ENCODE results near the gene C1GALT1.
"Not testable (repeated sequence)": the region's sequence is repeated elsewhere in the genome, so short reads cannot be mapped to it uniquely, and the experiment has no call there.

C1GALT1 gene

DNA sequence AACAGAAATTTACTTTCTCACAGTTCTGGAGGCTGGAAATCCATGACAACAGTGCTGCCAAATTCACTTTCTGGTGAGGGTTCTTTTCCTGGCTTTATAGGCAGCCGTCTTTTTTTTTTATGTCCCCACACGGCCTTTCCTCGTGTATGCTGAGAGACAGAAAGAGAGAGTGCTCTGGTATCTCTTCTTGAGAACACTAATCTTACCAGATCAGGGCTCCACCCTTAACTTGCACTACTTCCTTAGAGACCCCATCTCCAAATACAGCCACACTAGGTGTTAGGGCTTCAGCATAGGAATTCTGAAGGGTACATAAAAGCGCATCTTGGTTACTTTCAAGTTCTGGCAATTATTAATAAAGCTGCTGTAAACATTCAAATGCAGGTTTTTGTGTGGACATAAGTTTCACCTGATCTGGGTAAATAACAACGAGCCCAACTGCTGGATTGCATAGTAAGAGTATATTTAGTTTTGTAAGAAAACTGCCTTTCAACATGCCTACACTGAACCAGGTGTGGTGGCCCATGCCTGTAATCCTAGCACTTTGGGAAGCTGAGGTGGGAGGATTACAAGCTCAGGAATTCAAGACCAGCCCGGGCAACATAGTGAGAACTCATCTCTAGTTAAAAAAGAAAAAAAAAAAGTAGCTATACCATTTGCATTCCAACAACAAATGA is 8.2 kb upstream of the C1GALT1 start:
- no peak for DNase-seq

DNA sequence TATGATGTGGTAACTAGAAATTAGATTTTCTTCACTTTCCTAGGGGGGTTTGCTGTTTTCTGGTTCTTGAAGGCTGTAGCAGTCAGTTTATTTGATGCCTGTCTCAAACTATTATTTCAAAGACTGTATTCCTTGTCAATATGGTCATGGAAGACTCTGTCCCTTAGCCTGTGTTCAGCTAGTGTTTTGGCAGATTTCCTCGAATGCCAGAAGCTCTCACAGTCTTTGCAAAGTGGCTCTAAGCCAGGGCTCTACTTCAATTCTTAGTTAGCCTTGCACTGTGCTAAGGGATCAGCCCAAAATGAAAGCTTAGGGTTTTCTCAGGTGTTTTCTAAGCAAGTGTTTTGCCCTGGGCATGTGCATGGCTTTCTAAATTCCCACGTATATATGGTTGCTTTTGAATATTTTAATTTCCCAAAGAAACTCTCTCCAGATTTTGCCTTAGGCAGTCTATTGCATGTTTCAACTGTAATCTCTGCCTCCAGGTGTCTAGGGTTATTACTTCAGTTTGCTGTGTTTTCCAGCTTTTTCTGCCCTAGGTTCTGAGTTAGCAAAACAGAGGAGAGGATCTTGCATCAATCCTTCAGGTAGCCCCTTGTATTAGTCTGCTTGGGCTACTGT is 7.2 kb upstream of the C1GALT1 start:
- no peak for DNase-seq

DNA sequence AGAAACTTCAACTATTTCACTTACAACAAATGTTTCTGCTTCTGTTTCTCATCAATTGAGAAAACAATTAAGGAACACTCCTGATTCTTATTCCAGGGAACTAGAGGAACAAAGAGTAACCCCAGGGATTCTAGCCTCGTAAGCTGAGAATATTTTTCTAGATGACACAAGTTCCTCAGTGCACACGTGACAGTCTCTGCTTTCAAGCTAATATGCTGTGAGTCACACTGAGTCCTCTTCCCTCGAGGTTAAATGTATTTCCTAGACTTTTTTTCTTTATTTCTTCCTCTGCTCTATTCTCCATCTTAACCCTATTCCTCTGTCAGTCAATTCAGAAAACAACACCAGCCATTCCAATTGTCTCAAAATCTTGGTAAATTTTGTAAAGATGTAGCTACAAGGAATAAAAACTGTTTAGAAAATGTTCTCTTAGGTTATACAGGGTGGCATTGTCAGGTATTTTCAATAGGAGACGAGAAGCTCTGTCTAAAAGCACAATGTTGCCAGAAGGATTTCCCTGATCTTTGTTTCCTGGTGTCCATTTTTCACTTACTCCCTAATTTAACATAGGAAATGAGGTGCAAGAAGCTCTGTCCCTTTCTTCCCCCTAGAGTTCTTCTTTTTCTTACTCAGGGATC is 5.8 kb upstream of the C1GALT1 start:
- peak in 1 of 2 donors; percentile 29 for DNase-seq

DNA sequence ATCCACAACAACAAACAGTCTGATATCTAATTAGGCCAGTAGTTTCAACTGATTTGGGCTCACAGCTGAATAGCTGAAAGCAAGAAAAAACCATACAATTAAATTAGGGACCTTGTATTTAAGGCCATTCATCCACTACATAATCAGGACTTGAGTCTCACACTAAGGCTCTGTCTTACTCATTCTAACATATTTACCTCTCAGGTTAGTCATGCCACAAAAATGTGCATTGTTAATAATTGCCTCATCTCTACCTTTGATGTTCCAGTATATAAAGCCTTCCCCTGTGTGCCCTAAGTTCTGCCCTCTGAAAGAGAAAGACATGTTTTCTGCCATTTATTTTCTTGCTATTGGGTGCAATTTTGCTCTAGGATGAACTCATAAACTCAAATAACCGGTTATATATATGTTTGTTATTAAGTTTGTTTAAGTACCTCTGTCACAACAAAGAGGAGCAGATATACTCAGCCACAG is 5.3 kb upstream of the C1GALT1 start:
- no peak for DNase-seq

DNA sequence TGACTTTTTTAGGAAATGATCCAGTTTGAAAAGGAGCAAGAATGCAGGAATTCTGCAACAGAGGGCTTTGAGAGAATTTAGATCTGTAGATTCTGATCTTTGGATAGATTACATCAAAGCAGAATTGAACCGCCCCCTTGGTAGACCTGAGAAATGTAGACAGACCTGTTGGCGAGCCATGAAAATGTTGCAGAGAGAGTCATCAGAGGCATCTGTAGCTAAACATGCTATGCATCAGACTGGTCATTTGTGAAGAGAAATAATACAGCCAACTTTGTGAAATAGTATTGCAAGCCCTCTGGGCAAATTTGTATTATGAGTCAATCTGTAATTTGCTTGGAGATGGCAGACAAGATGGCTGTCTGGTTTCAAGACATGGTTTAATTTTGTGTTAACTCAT is 4.3 kb upstream of the C1GALT1 start:
- no peak for DNase-seq

DNA sequence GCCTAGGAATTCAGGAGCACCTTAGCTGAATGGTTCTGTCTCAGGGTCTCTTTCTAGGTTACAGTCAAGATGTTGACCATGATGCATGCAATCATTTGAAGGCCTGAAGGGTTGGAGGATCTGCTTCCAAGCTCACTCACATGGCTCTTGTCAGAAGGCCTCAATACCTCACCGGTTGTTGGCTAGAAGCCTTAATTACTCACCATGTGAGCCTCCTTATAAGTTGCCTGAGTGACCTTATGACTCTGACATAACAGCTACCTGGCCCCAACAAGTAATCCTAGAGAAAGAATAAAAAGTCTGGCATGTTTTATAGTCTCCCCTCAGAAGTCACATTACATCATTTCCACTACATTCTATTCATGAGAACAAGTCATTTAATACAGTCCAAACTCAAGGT is 3.4 kb upstream of the C1GALT1 start:
- no peak for DNase-seq

DNA sequence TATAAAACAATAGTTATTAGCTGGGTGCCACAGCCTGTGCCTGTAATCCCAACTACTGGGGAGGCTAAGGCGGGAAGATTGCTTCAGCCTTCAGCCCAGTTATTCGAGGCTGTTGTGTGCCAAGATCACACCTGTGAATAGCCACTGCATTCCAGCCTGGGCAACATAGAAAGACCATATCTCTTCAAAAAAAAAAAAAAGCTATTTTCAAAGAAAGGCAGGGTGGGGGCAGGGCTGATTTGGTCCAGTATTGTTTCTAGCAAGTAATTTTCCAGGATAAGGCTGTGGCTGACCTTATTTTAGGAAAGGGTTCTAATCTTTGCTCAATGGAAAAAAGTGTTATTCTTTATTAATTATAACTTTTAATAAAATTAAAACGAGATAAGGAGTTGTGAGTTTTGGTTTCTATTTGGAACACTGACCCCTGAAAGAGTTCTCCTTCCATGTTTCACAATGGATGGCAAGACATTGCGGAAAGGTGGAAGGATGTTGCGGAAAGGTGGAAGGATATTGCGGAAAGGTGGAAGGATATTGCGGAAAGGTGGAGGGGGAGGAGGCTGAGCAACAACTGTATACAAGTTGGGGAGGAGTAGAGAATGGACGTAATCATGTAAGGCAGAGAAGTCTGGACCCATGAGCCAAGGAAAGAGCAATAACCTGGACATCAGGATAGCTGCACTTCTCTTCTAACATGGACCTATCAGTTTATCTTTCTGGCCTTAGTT is 1.5 kb upstream of the C1GALT1 start:
- DNase-seq: no peak

DNA sequence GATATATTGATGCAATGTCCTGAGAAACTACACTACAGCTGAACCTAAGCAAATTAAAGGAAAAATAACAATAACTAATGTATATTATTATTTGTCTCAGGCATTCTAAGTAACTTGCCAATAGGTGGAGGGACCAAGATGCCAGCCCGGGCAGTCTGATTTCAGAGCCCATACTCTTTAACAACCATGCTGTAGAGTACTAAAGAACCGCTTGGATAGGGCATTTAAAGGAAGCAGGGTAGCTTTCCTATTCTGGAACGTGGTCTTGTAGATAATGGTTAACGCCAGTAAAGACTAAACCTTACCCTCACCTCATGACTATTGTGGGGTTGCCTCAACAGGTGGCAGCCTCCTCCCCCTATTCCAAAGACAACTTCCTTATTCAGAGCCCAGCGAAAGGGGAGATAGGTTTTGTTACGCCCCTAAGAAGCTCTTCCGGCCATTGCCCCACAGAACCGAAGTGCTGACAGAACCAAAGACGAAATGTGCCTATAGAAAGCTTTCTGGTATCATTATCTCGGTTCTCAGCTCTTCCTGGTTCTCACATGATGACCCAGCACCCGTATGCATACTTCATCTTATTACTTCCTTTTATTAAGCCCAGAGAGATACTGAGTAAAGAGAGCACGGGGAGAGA is 707 bp upstream of the C1GALT1 start:
- peak; percentile 70 to 77 for DNase-seq

DNA sequence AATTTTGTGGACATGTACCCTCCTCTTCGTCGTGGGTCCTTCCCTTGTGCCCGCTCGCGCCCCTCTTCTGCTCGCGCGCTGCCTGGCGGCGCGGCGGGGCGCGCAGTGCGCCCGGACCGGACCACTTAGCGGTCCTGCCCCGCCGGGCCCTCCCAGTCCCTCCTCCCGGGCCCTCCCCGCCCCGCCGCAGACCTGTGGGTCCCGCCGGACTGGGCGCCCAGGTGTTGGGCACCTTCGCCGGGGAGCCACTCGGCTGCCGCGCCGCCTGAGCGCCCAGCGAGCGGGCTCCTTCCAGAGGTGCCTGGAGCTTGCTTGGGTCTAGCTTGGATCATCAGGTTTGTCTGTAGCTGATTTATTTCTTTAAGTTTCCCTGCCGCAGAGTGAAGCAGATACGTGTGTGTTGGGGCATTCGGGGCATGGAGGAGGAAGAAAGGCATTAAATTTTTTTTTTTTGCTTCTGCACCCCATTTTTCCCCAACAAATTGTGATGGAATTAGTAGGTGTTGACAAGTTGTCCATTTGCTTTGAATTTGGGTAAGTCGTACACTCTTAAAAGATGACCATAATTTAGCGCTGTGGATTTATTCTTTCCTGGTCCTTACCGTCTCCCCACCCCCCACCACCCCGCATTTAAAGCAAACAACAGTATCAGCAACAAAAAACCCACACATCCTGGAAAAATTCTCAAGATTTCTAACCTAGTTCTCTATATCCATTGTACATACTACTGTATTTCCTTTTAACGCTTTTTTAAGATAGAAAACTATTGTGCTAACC is 905 bp downstream of the C1GALT1 start:
- peak in 1 of 2 donors; percentile 38 for DNase-seq

DNA sequence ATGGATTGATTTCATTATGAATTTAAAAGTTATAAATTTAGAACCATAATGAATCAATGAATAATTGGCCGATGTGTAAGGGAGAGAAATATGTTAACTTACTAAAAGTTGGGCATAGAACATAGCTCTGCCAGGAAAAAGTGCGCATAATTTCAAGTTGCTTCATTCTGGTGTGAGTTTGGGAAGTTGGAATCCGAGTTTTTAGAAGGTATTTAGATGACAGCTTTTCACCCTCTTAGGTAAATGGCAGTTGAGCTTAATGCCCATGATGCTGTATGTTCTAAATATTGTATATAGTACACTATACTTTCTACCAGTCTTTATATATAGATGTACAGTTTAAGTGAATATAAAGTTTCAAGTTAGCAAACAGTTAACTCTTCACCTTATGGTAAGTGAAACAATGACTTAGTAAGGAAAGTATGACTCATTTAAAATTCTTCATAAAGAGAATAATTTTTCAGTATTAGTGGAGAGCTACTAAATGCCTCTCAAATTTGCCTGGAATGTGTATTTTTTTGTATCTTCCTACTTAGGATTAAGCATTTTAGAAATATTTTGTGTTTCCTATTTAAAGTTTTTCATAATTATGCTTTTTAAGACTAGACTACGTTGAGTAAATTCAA is 1.6 kb downstream of the C1GALT1 start:
- no peak for DNase-seq

DNA sequence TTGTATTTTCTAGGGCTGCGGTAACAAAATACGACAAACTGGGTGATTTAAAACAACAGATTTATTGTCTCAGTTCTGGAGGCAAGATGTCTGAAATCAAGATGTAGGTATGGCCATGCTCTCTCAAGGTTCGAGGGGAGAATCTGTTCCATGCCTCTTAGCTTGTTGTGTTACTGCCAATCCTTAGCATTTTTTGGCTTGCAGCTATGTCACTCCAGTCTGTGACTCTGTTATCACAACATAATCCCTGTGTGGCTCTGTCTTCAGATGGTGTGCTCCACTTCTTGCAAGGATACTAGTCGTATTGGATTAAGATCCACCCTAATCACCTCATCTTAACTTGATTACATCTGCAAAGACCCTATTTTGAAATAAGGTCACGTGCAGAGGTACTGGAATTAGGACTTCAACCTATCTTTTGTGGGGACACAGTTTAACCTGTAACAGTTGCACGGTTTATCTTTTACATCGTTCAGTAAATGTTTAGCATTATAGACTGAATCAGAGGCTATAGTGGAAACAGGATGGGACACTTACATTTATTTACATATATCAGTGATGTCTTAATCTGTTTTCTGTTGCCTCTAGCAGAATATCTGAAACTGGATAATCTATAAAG is 3.1 kb downstream of the C1GALT1 start:
- no peak for DNase-seq

DNA sequence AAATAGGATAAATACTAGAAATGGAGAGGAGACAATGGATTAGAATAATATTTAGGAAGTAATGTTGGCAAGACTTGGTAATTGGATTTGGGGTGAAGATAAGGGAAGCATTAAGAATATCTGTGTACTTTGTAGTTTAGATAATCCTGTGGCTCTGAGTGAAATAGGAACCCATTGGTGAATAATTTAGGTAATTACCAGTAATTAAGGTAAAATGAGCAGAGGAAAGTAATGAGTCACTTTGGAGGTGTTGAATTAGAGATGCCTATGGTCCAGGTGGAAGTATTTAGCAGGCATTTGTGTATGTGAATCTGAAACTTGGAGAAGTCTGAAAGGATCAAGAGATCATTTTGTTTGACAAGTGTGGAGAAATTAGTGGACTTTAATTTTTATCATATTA is 5.7 kb downstream of the C1GALT1 start:
- no peak for DNase-seq

DNA sequence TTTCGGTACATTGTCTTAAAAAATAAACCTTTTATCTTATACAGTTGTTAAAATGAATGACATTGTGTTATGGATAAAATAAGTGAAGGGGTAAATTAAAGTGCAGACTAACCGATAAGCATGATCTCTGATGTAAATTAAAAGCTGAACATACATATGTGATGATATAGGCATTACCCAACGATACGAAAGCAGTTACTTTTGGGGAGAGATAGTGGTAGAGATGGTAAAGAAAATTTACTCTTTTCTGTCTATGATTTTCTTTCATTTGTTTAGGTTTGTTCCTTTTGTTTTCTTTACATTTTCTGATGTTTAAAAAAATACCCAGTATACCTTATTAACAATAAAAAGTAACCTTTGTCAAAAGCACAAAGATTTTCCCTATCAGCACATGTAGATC is 6.4 kb downstream of the C1GALT1 start:
- DNase-seq: no peak

DNA sequence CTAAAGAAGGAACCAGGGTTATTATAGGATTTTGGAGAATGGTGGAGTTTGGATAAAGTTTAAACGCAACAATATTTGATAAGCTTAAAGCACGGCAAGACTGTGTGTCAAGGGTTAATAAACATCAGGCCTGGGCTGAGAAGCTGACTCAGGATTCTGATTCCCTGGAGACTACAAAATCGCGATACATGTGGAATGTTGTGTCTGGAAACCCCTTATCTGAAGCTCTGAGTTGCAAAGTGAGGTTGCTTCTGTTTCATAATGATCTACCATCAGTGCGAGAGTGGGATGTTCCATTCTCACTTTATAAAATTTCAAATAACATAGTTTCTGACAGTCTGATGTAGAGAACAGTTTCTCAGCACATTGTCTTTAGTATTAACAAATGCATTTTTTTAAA is 7.8 kb downstream of the C1GALT1 start:
- no peak for DNase-seq

DNA sequence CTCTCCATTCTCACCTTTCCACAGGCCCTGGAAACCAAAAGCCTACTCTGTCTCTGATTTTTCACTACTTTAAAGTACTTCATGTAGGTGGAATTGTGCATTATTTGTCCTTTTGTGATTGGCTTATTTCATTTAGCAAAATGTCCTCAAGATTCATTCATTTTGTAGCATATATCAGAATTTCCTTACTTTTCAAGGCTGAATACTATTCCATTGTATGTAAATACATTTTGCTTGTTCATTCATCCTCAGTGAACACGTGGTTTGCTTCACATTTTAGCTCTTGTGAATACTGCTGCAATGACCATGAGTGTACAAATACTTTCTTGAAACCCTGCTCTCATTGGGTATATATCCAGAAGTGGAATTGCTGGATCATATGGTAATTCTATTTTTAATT is 8.8 kb downstream of the C1GALT1 start:
- DNase-seq: no peak

DNA sequence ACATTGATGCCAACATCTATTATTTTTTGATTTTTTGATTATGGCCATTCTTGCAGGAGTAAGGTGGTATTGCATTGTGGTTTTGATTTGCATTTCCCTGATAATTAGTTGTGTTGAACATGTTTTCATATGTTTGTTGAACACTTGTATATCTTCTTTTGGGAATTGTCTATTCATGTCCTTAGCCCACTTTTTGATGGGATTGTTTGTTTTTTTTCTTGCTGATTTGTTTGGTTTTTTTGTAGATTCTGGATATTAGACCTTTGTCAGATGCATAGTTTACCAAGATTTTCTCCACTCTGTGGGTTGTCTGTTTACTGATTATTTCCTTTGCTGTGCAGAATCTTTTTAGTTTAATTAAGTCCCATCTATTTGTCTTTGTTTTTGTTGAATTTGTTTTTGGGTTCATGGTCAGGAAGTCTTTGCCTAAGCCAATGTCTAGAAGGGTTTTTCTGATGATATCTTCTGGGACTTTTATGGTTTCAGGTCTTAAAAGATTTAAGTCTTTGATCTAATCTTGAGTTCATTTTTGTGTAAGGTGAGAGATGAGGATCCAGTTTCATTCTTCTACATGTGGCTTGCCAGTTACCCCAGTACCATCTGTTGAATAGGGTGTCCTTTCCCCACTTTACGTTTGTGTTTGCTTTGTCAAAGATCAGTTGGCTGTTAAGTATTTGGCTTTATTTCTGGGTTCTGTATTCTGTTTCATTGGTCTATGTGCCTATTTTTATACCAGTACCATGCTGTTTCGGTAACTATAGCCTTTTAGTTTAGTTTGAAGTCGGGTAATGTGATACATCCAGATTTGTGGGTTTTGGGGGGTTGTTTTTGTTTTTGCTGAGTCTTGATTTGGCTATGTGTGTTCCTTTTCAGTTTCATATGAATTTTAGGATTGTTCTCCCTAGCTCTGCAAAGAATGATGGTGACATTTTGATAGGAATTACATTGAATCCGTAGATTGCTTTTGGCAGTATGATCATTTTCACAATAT is 10.7 kb downstream of the C1GALT1 start:
- DNase-seq: peak in 1 of 2 donors; percentile 49

DNA sequence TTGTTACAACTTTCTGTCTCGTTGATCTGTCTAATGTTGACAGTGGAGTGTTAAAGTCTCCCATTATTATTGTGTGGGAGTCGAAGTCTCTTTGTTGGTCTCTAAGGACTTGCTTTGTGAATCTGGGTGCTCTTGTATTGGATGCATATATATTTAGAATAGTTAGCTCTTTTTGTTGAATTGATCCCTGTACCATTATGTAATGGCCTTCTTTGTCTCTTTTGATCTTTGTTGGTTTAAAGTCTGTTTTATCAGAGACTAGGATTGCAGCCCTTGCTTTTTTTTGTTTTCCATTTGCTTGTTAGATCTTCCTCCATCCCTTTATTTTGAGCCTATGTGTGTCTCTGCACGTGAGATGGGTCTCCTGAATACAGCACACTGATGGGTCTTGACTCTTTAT is 17.2 kb downstream of the C1GALT1 start:
- not testable (repeated sequence) for DNase-seq

DNA sequence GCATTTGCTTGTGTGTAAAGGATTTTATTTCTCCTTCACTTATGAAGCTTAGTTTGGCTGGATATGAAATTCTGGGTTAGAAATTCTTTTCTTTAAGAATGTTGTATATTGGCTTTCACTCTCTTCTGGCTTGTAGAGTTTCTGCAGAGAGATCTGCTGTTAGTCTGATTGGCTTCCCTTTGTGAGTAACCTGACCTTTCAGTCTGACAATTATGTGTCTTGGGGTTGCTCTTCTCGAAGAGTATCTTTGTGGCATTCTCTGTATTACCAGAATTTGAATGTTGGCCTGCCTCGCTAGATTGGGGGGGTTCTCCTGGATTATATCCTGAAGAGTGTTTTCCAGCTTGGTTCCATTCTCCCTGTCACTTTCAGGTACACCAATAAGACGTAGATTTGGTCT is 17.9 kb downstream of the C1GALT1 start:
- DNase-seq: not testable (repeated sequence)

DNA sequence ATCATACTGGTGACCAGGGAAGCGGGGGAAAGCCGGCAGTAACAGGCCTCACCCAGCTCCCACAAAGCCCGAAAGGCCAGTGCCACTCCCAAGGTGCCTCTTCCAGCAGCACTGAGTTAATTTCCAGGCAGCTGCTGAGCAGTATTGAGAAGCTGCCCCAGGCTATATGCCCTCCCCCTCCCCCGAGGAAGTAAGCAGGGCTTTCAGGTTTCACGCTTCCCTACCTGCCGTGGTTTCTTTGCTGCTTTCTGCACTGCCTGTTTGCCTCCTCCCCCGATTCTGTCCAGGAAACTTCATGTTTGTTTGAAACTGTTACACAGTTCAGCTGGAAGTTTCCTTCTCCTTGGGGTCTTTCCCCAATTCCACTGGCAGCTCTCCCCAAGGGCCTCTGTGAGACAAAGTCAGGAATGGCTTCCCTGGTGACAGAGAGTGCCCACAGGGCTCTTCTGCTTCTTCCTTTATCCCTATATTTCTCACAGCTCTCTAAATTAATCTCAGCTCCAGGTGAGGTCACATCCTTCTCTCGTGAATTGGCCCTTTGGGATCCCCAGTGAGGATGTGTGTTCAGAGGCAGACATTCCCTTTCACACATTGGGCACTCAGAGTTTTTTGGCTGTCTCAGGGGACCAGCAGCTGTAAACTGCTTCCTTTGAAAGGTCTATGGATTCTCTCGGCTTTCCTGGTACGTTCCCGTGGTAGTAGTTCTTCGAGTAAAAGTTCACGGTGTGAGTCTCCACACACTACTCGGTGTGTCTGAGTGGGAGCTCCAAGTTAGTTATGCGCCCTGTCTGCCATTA is 19.4 kb downstream of the C1GALT1 start:
- DNase-seq: peak; percentile 37 to 47

Measured in CD4-positive, alpha-beta T cell treated with Interleukin-4 for 1 hour (primary cell).